Measurements from ENCODE around the gene MMP11.

MMP11 gene

DNA sequence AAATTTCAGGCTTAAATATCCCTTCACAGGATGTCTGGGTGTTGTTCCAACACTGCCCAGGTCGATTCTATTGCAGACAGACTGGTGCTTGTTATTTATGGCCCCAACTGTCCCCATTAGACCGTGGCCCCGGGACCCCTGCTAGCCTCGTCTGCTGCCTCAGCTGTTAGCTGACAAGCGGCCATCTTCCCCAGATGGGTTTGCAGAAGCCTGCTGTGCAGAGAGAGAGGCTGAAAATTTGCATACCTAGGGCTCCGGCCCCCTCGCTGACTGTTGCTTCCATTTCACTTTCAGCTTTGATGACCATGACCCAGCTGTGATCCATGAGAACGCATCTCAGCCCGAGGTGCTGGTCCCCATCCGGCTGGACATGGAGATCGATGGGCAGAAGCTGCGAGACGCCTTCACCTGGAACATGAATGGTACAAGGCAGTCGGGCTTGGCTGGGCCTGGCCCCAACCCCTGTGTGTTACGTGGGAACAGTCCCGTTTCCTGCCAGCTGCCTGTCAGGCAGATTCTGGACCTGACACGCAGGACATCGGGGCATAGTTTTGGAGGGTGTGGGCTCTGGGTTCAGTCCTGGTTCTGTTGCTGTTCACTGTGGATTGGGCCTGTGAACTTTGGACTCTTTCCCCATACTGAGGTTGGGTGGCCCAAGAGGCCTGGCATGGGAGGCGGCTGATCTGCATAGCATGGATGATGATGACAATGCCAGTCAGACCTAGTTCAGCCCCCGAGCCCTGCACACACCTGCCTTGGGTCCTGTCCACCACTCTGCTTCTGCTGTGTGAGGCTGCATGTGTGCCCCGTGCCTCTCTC is 30.6 kb downstream of the MMP11 start:
- no peak for DNase-seq

DNA sequence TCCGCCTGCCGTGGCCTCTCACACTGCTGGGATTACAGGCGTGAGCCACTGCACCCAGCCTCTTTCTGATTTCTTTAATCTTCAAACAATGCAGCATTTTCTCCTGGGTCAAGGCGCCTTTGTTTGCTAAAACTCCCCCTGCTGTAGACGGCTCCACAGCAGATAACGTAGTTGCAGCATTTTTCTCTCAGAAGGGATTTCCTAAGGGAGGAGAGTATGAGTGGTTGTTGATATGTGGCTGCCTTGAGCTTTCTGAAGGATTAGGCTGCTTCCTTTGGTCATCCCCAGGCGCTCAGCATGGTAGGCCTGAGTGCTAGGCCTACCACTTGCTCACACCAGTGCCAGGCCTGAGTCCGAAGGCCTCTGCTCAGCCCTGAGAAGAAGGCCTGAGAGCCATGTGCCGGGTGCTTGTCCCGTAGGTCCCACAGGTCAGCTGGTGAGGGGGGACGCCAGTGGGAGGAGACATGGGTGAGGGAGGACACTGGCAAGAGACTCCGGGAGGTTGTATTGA is 32.2 kb downstream of the MMP11 start:
- DNase-seq = no peak

DNA sequence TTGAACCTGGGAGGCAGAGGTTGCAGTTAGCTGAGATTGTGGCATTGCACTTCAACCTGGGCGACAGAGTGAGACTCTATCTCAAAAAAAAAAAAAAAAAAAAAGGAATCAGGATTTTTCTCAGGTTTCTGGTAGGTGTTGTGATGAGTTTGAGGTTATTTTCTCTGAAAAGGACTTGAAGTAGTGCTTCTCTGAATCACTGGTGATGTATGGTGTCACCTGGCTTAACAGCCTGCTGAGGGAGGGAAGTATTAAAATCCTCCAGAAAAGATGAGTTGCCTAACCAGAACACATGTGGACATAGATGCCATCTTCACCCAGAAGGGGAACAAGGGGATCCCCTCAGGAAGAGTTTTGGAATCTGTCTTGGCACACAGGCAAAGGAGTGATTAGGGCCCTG is 34.2 kb downstream of the MMP11 start:
- DNase-seq = no peak

DNA sequence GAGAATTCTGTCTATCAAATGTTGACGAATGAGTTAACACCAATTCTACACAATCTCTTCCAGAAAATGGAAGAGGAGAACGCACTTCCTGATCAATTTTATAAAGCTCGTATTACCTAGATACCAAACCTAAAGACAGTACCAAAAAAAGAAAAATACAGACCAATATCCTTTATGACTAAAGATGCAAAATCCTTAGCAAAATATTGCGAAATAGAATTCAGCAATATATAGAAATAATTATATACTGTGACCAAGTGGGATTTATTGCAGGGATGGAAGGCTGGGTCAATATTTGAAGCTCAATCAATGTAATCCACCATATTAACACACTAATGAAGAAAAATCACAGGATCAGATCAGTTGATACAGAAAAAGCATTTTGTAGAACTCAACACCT is 39.7 kb downstream of the MMP11 start:
- DNase-seq = no peak

DNA sequence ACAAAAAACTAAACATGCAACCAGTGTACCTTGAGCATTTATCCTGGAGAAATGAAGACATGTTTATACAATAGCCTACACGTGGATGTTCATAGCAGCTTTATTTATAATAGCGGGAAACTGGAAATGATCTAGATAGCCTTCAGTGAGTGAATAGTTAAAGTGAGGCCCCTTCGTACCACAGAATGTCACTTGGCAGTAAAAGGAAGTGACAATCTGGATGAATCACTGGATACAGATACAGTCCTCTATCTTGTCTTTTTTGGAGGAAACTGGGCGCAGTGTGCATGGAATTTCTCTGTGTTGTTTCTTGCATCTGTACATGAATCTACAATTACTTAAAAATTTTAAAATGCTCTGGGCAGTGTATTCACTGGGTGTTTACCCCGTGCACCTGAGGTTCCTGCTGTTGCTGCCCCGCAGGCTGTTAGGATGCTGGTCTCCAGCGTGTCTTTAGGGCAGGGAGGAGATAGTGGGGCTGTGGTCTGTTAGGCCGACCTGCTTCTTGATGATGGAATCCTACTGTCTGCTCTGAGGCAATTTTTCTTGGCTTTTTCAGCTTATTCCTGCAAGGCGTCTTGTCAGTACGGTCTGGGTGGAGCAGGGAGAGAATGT is 43.0 kb downstream of the MMP11 start:
- no peak for DNase-seq

DNA sequence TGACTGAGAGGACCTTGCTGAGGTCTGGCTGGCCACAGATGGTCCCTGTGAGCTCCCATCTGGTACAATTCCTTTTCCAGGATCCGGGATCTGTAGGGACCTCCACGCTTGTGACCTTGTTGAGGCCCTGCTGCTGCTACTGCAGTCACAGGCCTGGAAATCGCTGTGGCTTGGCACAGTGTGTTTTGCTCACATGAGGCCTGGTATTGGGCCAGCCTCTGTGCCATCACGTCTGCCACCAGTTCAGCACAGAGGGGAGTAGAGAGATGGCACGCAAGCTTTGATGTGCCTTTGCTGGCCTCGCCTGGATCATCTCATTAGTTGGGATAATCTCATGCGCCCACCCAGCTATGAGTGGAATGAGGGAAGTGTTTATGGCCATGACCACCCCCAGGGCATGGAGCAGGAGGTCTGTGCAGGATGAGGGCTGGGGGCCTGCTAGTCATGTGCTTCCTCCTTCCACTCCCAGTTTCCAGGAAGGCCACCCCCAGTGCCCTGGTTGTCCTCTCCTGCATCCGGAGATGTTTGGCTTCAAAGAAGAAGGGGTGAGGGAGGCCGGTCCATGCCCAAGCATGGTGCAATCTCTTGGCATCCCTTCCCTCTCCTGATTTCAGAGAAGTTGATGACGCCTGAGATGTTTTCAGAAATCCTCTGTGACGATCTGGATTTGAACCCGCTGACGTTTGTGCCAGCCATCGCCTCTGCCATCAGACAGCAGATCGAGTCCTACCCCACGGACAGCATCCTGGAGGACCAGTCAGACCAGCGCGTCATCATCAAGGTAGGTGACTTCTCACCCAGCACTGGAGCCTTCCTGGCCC is 43.7 kb downstream of the MMP11 start:
- DNase-seq = no peak

DNA sequence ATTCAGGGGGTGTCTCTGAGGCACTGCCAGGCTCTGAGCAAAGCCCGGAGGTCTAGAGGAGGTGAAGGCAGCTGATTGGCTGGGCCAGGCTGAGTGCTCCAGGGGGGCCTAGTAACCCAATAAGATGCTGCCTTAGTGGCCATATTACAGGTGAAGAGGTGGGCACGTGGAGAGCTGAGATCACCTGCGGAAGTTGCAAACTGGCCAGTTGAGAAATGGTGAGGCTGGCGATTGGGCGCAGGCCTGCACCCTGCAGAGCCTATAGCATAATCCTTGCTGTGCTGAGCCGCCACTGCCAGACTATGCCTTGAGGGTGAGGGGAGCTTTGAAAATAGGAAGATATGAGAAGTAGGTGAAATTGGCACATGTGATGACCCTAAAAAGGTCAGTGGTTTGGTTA is 44.5 kb downstream of the MMP11 start:
- no peak for DNase-seq

DNA sequence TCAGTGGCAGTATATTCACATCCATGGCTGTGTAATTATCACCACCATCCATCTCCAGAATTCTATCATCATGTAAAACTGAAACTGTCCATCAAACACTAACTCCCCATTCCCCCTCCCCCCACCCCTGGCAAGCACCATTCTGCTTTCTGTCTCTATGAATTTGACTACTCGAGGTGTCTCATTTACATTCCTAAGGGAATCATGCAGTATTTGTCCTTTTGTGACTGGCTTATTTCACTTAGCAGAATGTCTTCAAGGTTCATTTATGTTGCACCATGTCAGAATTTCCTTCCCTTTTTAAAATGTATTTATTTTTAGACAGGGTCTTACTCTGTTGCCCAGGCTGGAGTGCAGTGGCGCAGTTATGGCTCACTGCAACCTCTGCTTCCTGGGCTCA is 45.9 kb downstream of the MMP11 start:
- DNase-seq = no peak

DNA sequence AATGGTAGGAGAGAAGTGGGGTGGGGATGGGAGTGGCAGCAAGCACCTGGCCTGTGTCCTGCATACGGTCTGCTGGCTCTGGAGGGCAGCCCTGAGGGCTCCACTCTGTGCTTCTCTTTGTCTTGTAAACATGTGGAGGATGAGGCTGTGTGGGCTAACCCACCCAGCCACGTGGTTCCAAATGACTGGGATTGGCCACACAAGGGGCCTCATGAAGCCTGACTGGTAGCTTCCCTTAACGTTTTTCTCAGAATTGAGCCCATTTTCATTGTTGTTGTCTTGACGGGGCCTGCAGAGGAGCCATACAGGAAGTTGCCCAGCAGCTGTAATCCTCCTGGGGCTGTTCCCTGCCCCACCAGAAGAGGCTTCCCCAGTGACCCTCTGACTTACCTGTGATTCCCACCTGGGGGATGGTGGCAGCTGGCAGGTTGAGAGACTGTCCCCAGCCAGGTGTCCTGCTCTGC is 48.1 kb downstream of the MMP11 start:
- no peak for DNase-seq

DNA sequence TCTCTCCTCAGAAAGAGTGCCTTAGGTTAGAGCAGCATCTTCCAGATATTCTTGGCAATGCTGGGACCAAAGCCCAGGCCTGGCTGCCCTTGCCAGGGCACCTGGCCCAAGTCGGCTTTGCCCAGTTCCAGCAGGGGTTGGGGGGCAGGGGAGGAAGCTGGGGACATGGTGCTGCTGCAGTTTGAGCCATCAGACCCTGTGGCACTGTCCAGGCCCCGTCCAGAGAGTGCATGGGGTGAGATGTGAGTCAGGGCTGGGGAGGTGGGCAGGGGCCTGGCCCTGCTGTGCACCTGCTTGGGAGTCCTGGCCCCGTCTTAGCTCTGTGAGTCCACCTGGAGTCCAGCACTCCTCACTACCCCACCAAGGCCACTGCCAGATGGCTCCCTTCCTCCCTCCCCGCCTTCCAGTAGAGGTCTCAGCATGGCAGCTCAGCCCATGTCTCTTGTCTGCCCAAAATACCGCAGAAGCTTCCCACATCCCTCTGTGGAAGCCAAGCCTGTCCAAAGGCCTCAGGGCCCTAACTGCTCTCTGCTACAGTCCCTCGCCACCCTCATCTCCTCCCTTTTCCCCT is 49.5 kb downstream of the MMP11 start:
- DNase-seq = no peak

DNA sequence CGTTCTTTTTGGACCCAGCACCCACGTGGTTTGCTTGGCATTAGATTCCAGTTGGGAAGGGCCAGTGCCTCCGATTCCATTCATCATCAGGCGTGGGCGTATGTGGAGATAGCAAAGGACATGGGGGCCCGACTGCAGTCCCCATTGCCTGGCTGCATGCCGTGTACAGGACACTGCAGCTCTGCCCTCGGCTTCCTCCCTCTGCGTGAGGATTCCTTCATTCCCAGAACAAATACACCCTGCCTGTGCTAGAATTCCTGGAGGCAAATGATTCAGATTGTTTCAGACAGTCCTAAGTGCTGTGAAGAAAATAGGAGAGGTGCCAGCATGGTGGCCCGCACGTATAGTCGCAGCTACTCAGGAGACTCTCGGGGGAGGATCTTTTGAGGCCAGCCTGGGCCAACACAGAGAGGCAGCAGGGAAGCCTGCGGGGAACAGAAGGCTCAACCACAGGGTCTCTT is 50.7 kb downstream of the MMP11 start:
- no peak for DNase-seq

DNA sequence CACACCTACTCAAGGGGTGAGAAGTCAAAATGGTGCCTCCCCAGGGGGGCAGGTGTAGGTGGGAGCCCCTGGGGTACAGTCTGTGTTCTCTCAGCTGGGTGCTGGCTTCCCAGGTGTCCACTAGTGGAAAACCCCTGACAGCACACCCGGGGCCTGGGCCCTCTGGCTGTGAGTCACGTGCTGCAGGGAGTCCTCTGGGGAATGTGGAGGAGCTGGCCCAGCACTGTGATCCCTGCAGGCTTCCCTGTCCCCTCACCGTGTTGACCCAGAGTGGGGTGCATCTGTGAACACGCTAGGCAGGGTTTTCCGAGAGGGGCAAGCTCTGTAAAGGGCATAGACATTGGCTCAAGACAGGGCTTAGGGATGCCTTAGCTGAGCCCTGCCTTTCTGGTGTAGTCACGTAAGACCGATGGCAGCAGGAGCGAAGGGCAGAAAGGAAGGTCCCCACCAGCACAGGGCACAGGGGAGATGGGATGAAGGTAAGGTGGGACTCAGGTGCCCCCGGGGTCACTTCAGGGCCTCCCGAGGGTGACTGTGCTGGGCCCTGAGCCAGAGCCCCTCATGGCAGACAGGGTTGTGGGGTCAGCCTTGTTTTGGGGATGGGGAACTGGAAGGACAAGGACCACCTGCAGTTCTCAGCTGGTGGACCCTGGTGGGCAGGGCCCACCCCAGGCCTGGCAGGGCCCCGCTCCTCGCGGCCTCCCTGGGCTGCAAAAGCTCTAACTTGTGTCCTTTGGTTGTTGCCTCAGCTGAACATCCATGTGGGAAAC is 52.0 kb downstream of the MMP11 start:
- DNase-seq = no peak

DNA sequence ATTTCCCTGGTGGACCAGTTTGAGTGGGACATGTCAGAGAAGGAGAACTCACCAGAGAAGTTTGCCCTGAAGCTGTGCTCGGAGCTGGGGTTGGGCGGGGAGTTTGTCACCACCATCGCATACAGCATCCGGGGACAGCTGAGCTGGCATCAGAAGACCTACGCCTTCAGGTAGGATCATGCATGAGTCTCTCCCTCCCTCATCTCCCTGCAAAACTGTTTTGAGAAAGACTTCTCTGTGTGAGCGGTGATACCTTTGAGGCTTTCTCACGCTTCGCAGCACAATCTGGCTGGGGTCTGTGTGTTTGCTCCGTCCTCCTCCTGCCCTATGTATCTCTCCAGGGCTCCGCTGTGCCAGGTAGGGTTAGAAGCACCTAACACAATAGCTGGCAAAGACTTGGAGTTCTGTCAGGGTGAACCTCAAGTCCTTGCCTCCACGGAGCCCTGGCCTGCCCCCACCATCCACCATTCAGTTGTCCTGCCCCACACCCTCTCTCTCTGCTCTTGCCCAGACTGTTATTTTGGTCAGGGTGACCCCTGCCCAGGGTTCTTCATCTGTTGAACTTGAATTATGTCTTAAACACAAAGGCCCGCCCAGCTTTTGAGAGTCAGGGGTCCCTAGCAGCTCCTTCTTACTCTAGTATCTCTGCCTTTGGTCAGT is 52.7 kb downstream of the MMP11 start:
- no peak for DNase-seq

DNA sequence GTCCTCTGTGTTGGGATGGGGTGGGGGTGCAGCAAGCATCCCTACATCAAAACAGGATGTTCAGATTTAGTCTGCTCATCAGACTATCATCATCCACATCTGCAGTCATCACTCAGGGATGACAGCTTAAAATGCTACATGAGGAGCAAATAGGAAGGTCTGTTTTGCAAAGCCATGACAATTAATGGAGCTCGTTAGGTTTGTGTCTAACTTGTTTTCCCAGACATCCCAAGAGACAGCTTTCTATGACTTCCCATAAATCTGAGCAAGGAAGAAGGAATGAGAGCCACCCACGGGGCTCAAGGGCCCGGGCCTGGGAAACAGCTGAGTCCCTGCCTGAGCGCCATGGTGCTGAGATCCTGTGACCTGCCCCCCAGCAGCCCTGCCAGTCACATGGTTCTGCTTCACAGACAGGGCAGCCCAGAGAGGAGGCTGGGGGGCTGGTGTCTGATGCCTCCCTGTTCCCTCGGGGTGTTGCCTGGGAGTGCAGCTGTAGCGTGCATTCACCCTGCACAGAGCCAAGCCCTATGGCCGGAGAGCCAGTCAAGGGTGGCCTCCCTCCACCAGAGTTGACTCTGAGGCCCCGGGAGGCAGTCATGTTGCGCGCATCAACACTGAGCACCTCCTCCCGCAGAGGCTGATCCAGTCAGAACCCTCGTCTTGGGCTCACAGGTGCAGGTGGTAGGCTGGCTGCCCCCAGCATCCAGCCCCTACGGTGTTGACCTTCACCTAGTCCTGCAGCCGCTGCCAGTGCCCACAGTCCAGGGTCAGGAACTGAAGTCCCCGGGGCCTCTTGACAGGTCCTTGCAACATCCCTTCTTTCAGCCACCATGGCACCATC is 54.1 kb downstream of the MMP11 start:
- DNase-seq = no peak

DNA sequence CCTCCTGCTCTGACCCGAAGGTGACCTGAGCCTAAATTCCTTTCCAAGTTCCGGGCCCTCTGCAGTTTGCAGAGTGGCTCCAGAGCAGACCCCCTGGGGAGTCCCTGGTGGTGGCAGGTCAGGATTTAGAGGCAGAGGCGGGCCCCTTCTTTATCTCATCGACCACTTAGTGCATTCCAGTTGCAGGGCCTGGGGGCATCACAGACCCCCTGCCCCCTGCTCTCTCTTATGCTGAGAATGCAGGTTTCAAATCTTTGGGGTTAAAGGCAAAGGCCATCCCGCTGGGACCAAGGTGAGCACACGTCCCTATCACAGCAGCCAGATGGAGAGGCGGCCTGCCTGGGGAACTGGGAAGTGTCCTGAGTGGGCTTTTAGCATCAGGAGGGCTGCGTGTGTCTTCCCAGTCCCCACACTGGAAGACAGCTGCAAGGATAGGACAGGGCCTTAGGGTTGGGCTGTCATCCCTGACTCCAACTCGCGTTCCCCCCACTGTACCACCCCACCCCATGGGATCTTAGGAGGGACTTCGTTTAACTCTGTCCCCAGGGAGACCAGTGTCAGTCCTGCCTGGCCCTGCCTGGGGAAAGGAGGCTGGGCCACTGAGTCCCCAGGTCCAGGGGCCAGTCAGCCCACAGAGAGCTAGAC is 54.8 kb downstream of the MMP11 start:
- no peak for DNase-seq

DNA sequence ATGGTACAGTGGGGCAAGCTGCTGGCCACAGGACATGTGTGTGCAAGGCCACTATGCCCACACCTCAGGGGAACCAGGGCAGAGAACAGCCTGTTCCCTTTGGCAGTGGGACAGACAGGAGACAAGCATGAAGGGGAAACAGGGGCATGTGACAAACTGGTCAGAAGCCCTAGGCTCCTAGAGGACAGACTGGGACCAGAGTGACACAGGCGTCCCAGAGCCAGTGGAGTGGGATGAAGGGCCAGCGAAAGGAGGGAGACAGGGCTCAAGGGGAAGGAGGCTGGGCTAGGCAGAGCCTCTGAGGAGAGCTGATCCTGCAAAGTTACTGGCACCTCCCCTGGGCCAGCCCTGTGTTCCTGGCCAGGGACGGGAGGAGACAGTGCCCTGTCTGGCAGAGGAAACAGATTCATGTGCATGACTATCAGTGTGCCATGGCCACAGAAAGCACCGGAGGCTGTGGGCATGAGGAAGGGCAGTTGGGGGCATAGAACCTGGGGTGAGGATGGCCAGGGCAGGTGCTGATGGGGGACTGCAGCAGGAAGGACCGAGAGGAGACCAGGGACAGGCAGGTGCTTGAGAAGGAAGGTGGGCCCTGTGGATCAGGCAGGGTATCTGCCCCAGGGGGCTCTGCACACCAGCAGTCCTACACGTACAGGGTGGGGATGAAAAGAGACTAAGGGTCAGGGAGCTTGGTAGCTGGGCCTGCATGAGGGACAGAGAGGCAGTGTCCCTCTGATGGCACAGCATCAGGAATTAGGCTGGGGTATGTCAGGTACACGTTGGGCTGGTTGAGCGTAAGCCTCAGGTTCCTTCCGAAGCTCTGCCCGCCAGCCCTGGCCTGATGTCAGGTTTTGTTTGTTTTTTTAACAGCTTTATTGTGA is 56.4 kb downstream of the MMP11 start:
- no peak for DNase-seq

DNA sequence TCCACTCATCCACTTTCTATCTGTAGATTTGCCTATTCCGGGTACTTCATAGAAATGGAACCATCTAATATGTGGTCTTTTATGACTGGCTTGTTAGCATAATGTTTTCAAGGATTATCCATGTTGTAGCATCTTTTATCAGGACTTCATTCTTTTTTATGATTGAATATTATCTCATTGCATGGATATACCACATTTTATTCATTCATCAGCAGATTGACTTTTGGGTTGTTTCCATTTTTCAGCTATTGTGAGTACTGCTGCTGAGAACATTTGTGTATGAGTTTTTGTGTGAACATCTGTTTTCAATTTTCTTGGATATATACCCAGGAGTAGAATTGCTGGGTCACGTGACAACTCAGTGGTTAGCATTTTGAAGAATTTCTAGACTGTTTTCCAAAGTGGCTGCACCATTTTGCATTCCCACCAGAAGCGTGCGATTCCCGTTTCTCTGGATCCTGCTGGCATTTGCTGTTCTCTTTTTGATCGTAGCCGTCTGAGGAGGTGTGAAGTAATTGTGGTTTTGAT is 57.3 kb downstream of the MMP11 start:
- DNase-seq = no peak

DNA sequence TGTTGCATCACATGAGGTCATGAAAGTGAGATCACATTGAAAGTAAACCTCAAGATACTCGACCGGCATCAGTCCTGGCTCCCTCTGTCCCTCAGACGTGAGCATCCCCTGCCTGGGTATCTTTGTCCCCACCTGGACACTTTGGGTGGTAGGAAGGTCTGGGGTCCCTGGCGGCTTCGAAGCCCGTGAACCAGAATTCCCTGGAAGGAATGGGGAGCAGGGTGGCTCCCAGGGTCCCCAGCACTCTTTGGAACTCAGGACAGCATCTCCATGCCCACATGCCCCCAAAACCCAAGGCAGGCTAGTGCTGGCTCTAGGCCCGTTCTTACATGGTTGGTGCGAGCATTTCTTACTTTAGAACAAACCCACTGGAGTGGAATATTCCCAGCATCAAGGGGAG is 58.6 kb downstream of the MMP11 start:
- no peak for DNase-seq

DNA sequence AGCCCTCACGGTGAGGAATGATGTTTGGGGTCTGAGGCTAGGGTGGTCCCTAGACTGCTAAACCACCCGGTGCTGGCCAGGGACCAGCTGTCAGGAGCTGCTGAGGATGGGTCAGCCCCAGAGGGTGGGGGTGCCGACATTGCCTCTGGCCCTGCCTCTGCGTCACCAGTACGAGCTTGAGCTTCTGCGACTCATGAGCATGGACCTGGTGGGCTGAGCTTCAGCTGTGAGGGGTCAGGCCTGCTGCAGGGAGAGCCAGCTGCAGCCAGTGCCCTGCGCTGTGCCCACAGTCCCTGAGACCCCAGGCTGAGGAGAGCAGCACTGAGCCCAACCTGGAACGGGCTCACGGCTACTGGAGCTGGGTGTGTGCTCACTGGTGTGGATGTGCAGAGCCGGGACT is 59.1 kb downstream of the MMP11 start:
- no peak for DNase-seq
